ENCODE results near the gene PRRG4. TPM values are rescaled to one million over a fixed set of nuclear protein-coding genes. Genes with fewer than 3 reads are reported as not detected.
A peak's percentile ranks its signal among the peaks of the same experiment; 100 is the strongest.

PRRG4 gene
- total and polyA plus RNA-seq, 10 donors, result 0.65 to 6.7 (median 3.7) TPM

DNA sequence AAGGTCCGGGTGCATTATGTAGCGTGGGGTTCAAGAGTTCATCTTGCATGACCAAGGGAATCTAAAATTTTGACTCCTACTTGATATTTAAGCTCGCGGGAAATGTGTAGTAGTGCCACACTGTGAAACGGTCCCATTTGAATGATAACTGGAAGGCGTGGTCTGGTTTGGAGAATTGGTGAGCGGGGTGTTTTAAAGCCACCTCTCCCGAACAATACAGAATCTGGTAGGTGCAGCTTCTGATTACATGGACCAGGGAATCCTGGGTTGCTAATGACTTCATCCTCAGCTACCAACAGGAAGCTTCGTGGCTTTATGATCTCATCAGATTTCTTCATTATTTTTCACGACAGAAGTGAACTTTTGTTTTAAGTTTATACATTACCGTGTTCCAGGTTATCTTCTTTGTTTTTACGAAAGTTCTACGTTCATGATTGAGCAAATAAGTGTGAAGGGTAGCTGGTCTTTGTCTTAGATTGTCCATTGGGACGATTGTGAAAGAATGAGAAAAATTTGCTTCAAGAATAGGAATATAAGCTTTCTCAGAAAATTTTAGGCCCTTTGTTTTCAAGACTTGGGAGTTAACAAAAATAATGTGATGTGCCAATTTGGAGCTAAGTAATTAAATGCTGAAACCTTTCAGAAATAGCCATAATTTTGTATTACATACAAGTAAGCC, 64.6 kb downstream of the PRRG4 start:
- H3K4me3 ChIP-seq, result peak overlapping the region; percentile 84 to 92 (median 90)
- no peak for DNase-seq
- H3K9me3 ChIP-seq, result no peaks in the 10 kb centered on the region
- H3K27ac ChIP-seq, result peak overlapping the region; percentile 76 to 96 (median 94)
- H3K36me3 ChIP-seq, result peaks cover 0 to 7% (median 0%) of the 10 kb centered on the region in 6 donors
- H3K4me1 ChIP-seq, result peaks cover 0 to 50% (median 40%) of the 10 kb centered on the region in 6 donors
- H3K27me3 ChIP-seq (replicated peaks in 1 of 7), result no peaks in the 10 kb centered on the region
- intact Hi-C loops (cut with DNase I; ENCODE audit: low total_unique reads), result no loop called here
- 7 to 10% (median 8%) methylated on average over 14 of the region's 14 CpGs for WGBS, 5 donors
- TF ChIP-seq CTCF (IDR thresholded peaks at IDR 0.05 in 8 of 11, conservative IDR thresholded peaks at IDR 0.05 in 3 of 11) (no peak), POLR2A (IDR thresholded peaks at IDR 0.05) (no peak), POLR2AphosphoS5 (IDR thresholded peaks at IDR 0.05) (no peak)

- intact Hi-C loops (cut with DNase I; ENCODE audit: low total_unique reads), result no loop called here
- 72 to 87% (median 82%) methylated on average over 3 of the region's 3 CpGs for WGBS, 5 donors
- Histone ChIP-seq H3K4me1 (peaks cover 0 to 56% (median 45%) of the 10 kb centered on the region in 6 donors), H3K27me3 (replicated peaks in 1 of 7) (no peaks in the 10 kb centered on the region), H3K4me3 (peak overlapping the region in 1 of 8 donors; percentile 92), H3K9me3 (no peaks in the 10 kb centered on the region), H3K36me3 (peaks cover 0 to 7% (median 0%) of the 10 kb centered on the region in 6 donors), H3K27ac (peak overlapping the region in 7 of 8 donors; percentile 13 to 96 (median 94))
- no peak for DNase-seq
- TF ChIP-seq CTCF (IDR thresholded peaks at IDR 0.05 in 8 of 11, conservative IDR thresholded peaks at IDR 0.05 in 3 of 11) (no peak), POLR2AphosphoS5 (IDR thresholded peaks at IDR 0.05) (no peak), POLR2A (IDR thresholded peaks at IDR 0.05) (no peak)
Measured at GRCh38 chr11:32894921-32895320, 65.2 kb downstream of the PRRG4 start.

- H3K4me3 ChIP-seq, result no peak overlapping the region
- no peak overlapping the region for H3K27ac ChIP-seq
- WGBS, 5 donors, result 43 to 82% (median 67%) methylated on average over 1 of the region's 1 CpG
- peaks cover 0 to 62% (median 48%) of the 10 kb centered on the region in 6 donors for H3K4me1 ChIP-seq
- intact Hi-C loops (cut with DNase I; ENCODE audit: low total_unique reads), result no loop called here
- no peak for DNase-seq
- no peak for TF ChIP-seq POLR2A (IDR thresholded peaks at IDR 0.05)
- no peak for TF ChIP-seq POLR2AphosphoS5 (IDR thresholded peaks at IDR 0.05)
- TF ChIP-seq CTCF (IDR thresholded peaks at IDR 0.05 in 8 of 11, conservative IDR thresholded peaks at IDR 0.05 in 3 of 11), result no peak
- H3K36me3 ChIP-seq, result peaks cover 0 to 7% (median 0%) of the 10 kb centered on the region in 6 donors
- no peaks in the 10 kb centered on the region for H3K9me3 ChIP-seq
- H3K27me3 ChIP-seq (replicated peaks in 1 of 7), result no peaks in the 10 kb centered on the region
Measured at GRCh38 chr11:32895471-32895870, 65.7 kb downstream of the PRRG4 start.

GRCh38 chr11:32897103-32897502, 67.4 kb downstream of the PRRG4 start:
- H3K9me3 ChIP-seq, result no peaks in the 10 kb centered on the region
- intact Hi-C loops (cut with DNase I; ENCODE audit: low total_unique reads), result no loop called here
- H3K27ac ChIP-seq, result no peak overlapping the region
- DNase-seq, result no peak
- 75 to 97% (median 89%) methylated on average over 1 of the region's 1 CpG for WGBS, 5 donors
- no peak overlapping the region for H3K4me3 ChIP-seq
- TF ChIP-seq POLR2AphosphoS5 (IDR thresholded peaks at IDR 0.05), result no peak
- no peak for TF ChIP-seq CTCF (IDR thresholded peaks at IDR 0.05 in 8 of 11, conservative IDR thresholded peaks at IDR 0.05 in 3 of 11)
- TF ChIP-seq POLR2A (IDR thresholded peaks at IDR 0.05), result no peak
- no peaks in the 10 kb centered on the region for H3K27me3 ChIP-seq (replicated peaks in 1 of 7)
- H3K4me1 ChIP-seq, result peaks cover 0 to 67% (median 49%) of the 10 kb centered on the region in 6 donors
- H3K36me3 ChIP-seq, result peaks cover 0 to 7% (median 0%) of the 10 kb centered on the region in 6 donors

All from spleen (tissue), 11 donors.